MM.1S (cell line): ENCODE measurements around the gene FAM186B.

Source experiments
- CTCF ChIP-seq: fragments of 300-600 bp; sonication (generic); IDR thresholded peaks from 2 replicates; pipeline ENCODE4 v1.5.1; 2016; ENCODE audit warnings: antibody characterized with exemption, low read length, mixed read lengths
- EZH2 ChIP-seq: fragments of 300-600 bp; sonication (generic); optimal IDR thresholded peaks from 2 replicates; pipeline ENCODE3; 2017; ENCODE audit warnings: low read depth, mild to moderate bottlenecking, antibody characterized with exemption, low read length, mixed read lengths
- EZH2phosphoT487 ChIP-seq: fragments of 300-600 bp; sonication (generic); IDR thresholded peaks from 2 replicates; pipeline ENCODE4 v1.6.1; 2018; ENCODE audit warnings: antibody characterized with exemption, low read length

- TF ChIP-seq CTCF (no peak), EZH2phosphoT487 (no peak), EZH2 (no peak)
Measured at GRCh38 chr12:49556391-49557186, 48.9 kb downstream of the FAM186B start.
